Hepatocyte (in vitro differentiated cells): ENCODE measurements around the gene CYP24A1.

Experiments used
- EZH2 ChIP-seq: fragments of 200-600 bp; sonication (generic); IDR thresholded peaks from 2 replicates; pipeline ENCODE4 v1.6.1; 2016; ENCODE audit warnings: antibody characterized with exemption, mild to moderate bottlenecking, borderline replicate concordance
- EZH2phosphoT487 ChIP-seq: fragments of 200-600 bp; sonication (generic); IDR thresholded peaks from one replicate; pipeline ENCODE4 v1.6.1; 2018; ENCODE audit warnings: antibody characterized with exemption, mild to moderate bottlenecking, low read depth, moderate library complexity; ENCODE audit not compliant: unreplicated experiment, severe bottlenecking
- TF ChIP-seq, protein P1 (sequence below): fragments of 200-600 bp; sonication (generic); IDR thresholded peaks from 2 replicates; pipeline ENCODE4 v1.5.1; 2016; ENCODE audit warnings: antibody characterized with exemption, mild to moderate bottlenecking; ENCODE audit not compliant: poor library complexity

DNA sequence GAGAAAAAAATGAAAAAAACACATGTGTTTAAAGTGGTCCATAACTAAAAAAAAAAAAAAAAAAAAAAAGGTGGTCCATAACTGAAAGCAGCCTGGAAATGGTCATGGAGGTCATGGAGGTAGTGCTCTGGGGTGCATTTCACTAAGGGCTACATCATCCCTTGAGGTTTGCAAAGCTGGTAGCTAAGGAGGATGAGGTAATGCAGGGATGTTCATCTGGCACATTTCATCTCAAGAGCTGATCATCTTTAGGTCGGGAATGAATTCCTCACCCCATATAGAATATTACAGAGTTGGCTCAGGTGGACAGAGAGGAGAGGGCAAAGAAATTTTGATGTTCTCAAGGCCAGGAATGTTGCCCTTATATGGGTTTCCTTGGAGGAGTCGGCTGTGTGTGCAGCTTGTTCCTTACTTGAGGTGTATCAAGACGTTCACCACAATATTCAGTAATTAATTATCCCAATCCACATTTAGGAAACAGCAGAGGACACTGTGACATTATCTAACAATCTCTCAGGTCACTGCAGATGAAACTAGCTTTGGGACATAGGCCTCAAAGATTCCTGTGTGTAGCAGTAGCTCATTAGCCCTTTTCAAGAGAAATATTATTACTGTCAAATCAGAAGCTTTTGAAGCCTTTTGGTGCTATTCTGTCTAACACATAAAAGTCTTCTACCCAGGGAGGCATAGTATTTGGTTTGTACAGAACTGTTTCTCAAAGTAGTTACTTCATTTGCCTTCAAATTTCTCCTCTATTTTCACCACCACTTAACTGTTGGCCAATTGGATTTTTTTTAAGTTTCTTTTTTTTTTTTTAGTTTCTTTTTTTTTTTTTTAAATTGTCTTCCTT, 46.8 kb downstream of the CYP24A1 start:
- TF ChIP-seq, protein P1, sequence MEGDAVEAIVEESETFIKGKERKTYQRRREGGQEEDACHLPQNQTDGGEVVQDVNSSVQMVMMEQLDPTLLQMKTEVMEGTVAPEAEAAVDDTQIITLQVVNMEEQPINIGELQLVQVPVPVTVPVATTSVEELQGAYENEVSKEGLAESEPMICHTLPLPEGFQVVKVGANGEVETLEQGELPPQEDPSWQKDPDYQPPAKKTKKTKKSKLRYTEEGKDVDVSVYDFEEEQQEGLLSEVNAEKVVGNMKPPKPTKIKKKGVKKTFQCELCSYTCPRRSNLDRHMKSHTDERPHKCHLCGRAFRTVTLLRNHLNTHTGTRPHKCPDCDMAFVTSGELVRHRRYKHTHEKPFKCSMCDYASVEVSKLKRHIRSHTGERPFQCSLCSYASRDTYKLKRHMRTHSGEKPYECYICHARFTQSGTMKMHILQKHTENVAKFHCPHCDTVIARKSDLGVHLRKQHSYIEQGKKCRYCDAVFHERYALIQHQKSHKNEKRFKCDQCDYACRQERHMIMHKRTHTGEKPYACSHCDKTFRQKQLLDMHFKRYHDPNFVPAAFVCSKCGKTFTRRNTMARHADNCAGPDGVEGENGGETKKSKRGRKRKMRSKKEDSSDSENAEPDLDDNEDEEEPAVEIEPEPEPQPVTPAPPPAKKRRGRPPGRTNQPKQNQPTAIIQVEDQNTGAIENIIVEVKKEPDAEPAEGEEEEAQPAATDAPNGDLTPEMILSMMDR = no peak
- TF ChIP-seq EZH2phosphoT487 (no peak), EZH2 (no peak)
